Brain pericyte (primary cell): ENCODE data around the gene APOM.

Experiments used
- DNase-seq: peaks from one replicate; pipeline ENCODE4 v3.0.0-alpha.2; 2012; ENCODE audit warnings: low read depth, low spot score

Gene APOM

GRCh38 chr6:31631209-31631608, 24.5 kb upstream of the APOM start:
- DNase-seq: no peak

GRCh38 chr6:31631681-31632278, 23.9 kb upstream of the APOM start:
- no peak for DNase-seq

- no peak for DNase-seq
These were observed 23.3 kb upstream of the APOM start for GRCh38 chr6:31632279-31632946.

- no peak for DNase-seq
These were observed 22.2 kb upstream of the APOM start for GRCh38 chr6:31633447-31633846.

GRCh38 chr6:31634131-31634530, 21.6 kb upstream of the APOM start:
- DNase-seq: no peak

GRCh38 chr6:31634969-31635575, 20.6 kb upstream of the APOM start:
- DNase-seq: no peak

- DNase-seq: no peak
These were observed 18.7 kb upstream of the APOM start for GRCh38 chr6:31636698-31637596.

GRCh38 chr6:31639043-31639442, 16.7 kb upstream of the APOM start:
- no peak for DNase-seq

GRCh38 chr6:31639449-31639861, 16.2 kb upstream of the APOM start:
- no peak for DNase-seq

GRCh38 chr6:31640612-31641011, 15.1 kb upstream of the APOM start:
- DNase-seq: no peak

GRCh38 chr6:31641370-31641769, 14.3 kb upstream of the APOM start:
- no peak for DNase-seq

- no peak for DNase-seq
These were observed 12.7 kb upstream of the APOM start for GRCh38 chr6:31642798-31643570.

GRCh38 chr6:31643818-31644454, 11.8 kb upstream of the APOM start:
- DNase-seq: no peak

GRCh38 chr6:31645325-31645724, 10.4 kb upstream of the APOM start:
- no peak for DNase-seq

- DNase-seq: no peak
These were observed 4.0 kb upstream of the APOM start for GRCh38 chr6:31651602-31652191.

- DNase-seq: no peak
These were observed 2.6 kb upstream of the APOM start for GRCh38 chr6:31652925-31653724.

- DNase-seq: no peak
These were observed 933 bp upstream of the APOM start for GRCh38 chr6:31654574-31655348.

GRCh38 chr6:31657406-31658157, 1.9 kb downstream of the APOM start:
- DNase-seq: no peak
